HepG2 (cell line): ENCODE results near the gene HSP90AB1. TPM values are rescaled to one million over a fixed set of nuclear protein-coding genes. Genes with fewer than 3 reads are reported as not detected.

Experiments used
- BCL6 ChIP-seq: IDR thresholded peaks from 2 replicates; pipeline ENCODE4 v1.6.1; 2016; ENCODE audit warnings: missing genetic modification reagents, missing compliant biosample characterization
- CBFB ChIP-seq: sonication (generic); formaldehyde crosslinking; IDR thresholded peaks from 2 replicates; pipeline ENCODE4 v1.4.0; 2020; ENCODE audit warnings: missing genetic modification reagents
- FOXC1 ChIP-seq: sonication (generic); formaldehyde crosslinking; IDR thresholded peaks from 2 replicates; pipeline ENCODE4 v1.8.0; 2022; ENCODE audit warnings: mild to moderate bottlenecking, missing genetic modification reagents, borderline replicate concordance
- HMGXB4 ChIP-seq, 2 experiments: sonication (generic) in 1 of 2; formaldehyde crosslinking in 1 of 2; IDR thresholded peaks; 2 replicates each; pipeline versions ENCODE4 v1.4.0 to v1.6.1; 2018 to 2020; ENCODE audit warnings: missing genetic modification reagents in 2 of 2, borderline replicate concordance in 1 of 2, low read depth in 1 of 2, mild to moderate bottlenecking in 1 of 2, missing biosample characterization in 1 of 2
- HOXD1 ChIP-seq: sonication (generic); formaldehyde crosslinking; IDR thresholded peaks from 2 replicates; pipeline ENCODE4 v1.5.0; 2020; ENCODE audit warnings: missing genetic modification reagents
- NFRKB ChIP-seq: fragments of 450-650 bp; IDR thresholded peaks from 2 replicates; pipeline ENCODE4 v1.6.1; 2017
- REST ChIP-seq, 2 experiments: IDR thresholded peaks; 2 replicates each; pipeline ENCODE4 v1.6.1; 2011 to 2012; ENCODE audit warnings: low read length in 2 of 2, borderline replicate concordance in 1 of 2, low read depth in 1 of 2, mild to moderate bottlenecking in 1 of 2, moderate library complexity in 1 of 2
- SP2 ChIP-seq: sonication (generic); formaldehyde crosslinking; IDR thresholded peaks from 2 replicates; pipeline ENCODE4 v1.5.1; 2020; ENCODE audit warnings: mild to moderate bottlenecking, missing genetic modification reagents
- SPEN ChIP-seq: sonication (generic); formaldehyde crosslinking; IDR thresholded peaks from 2 replicates; pipeline ENCODE4 v1.5.1; 2020; ENCODE audit warnings: low read depth, mild to moderate bottlenecking, missing genetic modification reagents
- TMF1 ChIP-seq: sonication (generic); formaldehyde crosslinking; IDR thresholded peaks from 2 replicates; pipeline ENCODE4 v1.8.1; 2022; ENCODE audit warnings: low read depth, missing genetic modification reagents
- ZFP36L1 ChIP-seq: sonication (generic); formaldehyde crosslinking; IDR thresholded peaks from 2 replicates; pipeline ENCODE4 v1.8.0; 2022; ENCODE audit warnings: mild to moderate bottlenecking, missing genetic modification reagents, moderate library complexity
- ZNF260 ChIP-seq: sonication (generic); formaldehyde crosslinking; IDR thresholded peaks from 2 replicates; pipeline ENCODE4 v1.4.0; 2020; ENCODE audit warnings: missing genetic modification reagents, low read depth, mild to moderate bottlenecking, borderline replicate concordance
- ZNF292 ChIP-seq: sonication (generic); formaldehyde crosslinking; IDR thresholded peaks from 2 replicates; pipeline ENCODE4 v1.8.1; 2022; ENCODE audit warnings: mild to moderate bottlenecking, low read depth, missing genetic modification reagents, borderline replicate concordance
- ZNF781 ChIP-seq: sonication (generic); formaldehyde crosslinking; IDR thresholded peaks from 2 replicates; pipeline ENCODE4 v1.5.1; 2020; ENCODE audit warnings: borderline replicate concordance, mild to moderate bottlenecking, missing genetic modification reagents; ENCODE audit errors: not compliant biosample characterization
- polyA plus RNA-seq, 8 experiments: library from polyadenylated mRNA; depleted of rRNA in 3 of 8; stranded (reverse) in 7 of 8; unstranded in 1 of 8; fragments of >200 nt; fragmentation: Illumina TruSeq in 4 of 8; extraction: Trizol in 4 of 8; gene quantifications; 2 replicates each; pipeline versions ENCODE4 v1.2.1 to v1.2.3, GENCODE V29; 2011 to 2016; ENCODE audit warnings: low read depth in 4 of 8, missing spikeins in 1 of 8, mixed read lengths in 1 of 8; ENCODE audit not compliant: insufficient read depth in 1 of 8
- total RNA-seq, 5 experiments: library from RNA; depleted of rRNA; stranded (reverse); fragments of >200 nt; fragmentation: Illumina TruSeq; extraction: Trizol; gene quantifications; 2 replicates each; pipeline ENCODE4 v1.2.3, GENCODE V29; 2016; ENCODE audit warnings: low read depth in 1 of 5
- TF ChIP-seq, protein P1 (sequence below): sonication (generic); formaldehyde crosslinking; IDR thresholded peaks from 2 replicates; pipeline ENCODE4 v1.4.0; 2020; ENCODE audit warnings: mild to moderate bottlenecking, missing genetic modification reagents

The HSP90AB1 gene
- total and polyA plus RNA-seq, 2 of the 13 experiments (the other 11 are each of a cell fraction or from before 2014, with no cell fraction given) = 1,325 to 1,472 TPM

DNA sequence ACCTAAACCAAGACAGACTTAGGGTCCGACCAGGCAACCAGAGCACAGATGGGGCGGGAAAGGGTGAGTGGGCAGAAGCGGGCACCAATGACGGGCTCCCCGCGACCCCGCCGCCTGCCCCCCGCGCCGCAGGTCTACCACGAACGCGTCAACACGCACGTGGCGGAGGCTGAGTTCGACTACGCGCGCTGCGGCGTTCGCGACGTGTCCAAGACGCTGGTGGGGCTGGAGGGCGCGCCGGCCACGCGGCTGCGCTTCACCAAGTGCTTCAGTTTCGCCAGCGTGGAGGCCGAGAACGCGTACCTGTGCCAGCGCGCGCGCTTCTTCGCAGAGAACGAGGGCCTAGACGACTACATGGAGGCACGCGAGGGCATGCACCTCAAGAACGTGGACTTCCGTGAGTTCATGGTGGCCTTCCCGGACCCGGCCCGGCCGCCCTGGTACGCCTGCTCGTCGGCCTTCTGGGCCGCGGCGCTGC lies 28.4 kb downstream of the HSP90AB1 start (continued):
- no peak for TF ChIP-seq HMGXB4 (CRISPR knock-in tag; IDR thresholded peaks at IDR 0.05; ENCODE audit: borderline replicate concordance in 1 of 2, low read depth in 1 of 2)
- TF ChIP-seq ZNF260 (CRISPR knock-in tag) = no peak
- TF ChIP-seq NFRKB = no peak
- TF ChIP-seq BCL6 (CRISPR knock-in tag) = no peak
- TF ChIP-seq TMF1 (CRISPR knock-in tag) = no peak
- no peak for TF ChIP-seq SP2
- no peak for TF ChIP-seq FOXC1
- TF ChIP-seq REST (IDR thresholded peaks at IDR 0.05; ENCODE audit: borderline replicate concordance in 1 of 2, low read depth in 1 of 2, low read length in 2 of 2) = no peak
- TF ChIP-seq CBFB (CRISPR knock-in tag) = 0 out of 2 replicates have a peak, but pooled peaks have one; percentile 22
- TF ChIP-seq HOXD1 (CRISPR knock-in tag) = no peak
- no peak for TF ChIP-seq ZFP36L1
- TF ChIP-seq, protein P1, sequence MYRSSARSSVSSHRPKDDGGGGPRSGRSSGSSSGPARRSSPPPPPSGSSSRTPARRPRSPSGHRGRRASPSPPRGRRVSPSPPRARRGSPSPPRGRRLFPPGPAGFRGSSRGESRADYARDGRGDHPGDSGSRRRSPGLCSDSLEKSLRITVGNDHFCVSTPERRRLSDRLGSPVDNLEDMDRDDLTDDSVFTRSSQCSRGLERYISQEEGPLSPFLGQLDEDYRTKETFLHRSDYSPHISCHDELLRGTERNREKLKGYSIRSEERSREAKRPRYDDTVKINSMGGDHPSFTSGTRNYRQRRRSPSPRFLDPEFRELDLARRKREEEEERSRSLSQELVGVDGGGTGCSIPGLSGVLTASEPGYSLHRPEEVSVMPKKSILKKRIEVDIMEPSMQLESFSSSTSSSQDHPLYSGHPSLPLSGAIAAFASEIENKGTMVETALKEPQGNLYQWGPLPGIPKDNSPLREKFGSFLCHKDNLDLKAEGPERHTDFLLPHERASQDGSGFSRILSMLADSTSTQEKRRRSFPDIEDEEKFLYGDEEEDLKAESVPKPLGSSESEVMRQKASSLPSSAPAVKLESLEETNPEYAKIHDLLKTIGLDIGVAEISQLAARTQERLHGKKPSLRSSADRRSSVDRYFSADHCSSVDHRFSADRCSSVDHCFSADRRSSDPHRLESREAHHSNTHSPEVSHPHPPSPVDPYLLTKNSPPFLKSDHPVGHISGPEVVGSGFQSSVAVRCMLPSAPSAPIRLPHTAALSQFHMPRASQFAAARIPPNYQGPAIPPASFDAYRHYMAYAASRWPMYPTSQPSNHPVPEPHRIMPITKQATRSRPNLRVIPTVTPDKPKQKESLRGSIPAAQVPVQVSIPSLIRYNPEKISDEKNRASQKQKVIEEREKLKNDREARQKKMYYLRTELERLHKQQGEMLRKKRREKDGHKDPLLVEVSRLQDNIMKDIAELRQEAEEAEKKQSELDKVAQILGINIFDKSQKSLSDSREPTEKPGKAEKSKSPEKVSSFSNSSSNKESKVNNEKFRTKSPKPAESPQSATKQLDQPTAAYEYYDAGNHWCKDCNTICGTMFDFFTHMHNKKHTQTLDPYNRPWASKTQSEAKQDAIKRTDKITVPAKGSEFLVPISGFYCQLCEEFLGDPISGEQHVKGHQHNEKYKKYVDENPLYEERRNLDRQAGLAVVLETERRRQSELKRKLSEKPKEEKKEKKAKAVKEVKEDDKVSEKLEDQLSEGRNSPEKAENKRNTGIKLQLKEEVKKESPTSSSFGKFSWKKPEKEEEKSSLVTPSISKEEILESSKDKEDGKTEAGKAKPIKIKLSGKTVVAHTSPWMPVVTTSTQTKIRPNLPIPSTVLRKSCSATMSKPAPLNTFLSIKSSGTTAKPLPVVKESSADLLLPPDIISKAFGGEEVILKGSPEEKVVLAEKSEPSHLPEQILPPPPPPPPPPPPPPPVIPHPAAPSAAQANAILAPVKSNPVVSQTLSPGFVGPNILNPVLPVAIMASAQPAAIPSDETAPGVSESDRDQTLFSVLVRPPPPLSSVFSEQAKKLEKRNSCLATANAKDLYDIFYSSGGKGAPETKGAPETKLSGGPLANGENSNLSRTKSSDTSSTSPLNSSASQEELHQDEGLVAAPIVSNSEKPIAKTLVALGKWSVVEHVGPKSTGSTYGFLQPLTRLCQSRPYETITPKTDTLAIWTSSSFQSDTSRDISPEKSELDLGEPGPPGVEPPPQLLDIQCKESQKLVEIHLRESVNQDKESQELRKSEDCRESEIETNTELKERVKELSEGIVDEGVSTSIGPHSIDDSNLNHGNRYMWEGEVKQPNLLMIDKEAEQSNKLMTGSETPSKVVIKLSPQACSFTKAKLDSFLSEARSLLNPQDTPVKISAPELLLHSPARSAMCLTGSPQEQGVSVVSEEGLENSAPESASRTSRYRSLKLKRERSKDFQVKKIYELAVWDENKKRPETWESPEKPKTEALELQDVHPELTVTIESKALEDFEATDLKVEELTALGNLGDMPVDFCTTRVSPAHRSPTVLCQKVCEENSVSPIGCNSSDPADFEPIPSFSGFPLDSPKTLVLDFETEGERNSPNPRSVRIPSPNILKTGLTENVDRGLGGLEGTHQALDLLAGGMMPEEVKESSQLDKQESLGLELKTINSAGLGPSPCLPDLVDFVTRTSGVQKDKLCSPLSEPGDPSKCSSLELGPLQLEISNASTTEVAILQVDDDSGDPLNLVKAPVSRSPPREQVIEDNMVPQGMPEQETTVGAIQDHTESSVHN (CRISPR knock-in tag) = no peak
- no peak for TF ChIP-seq ZNF292
- no peak for TF ChIP-seq ZNF781
- no peak for TF ChIP-seq SPEN (CRISPR knock-in tag)
